Testis (tissue), 2 donors: ENCODE results near the gene MYBPHL.

ENCODE experiments used
- POLR2A ChIP-seq: fragments of 450-650 bp; IDR thresholded peaks from one replicate; pipeline ENCODE4 v1.6.1; 2017; ENCODE audit warnings: antibody characterized with exemption, mild to moderate bottlenecking, moderate library complexity
- TF ChIP-seq, protein P1 (sequence below), 3 experiments: fragments of 450-650 bp in 2 of 3; fragments of 200-600 bp in 1 of 3; sonication (generic) in 1 of 3; IDR thresholded peaks; one replicate each; pipeline ENCODE4 v1.5.1; 2016 to 2019; ENCODE audit warnings: antibody characterized with exemption in 3 of 3, mild to moderate bottlenecking in 2 of 3, moderate library complexity in 1 of 3

DNA sequence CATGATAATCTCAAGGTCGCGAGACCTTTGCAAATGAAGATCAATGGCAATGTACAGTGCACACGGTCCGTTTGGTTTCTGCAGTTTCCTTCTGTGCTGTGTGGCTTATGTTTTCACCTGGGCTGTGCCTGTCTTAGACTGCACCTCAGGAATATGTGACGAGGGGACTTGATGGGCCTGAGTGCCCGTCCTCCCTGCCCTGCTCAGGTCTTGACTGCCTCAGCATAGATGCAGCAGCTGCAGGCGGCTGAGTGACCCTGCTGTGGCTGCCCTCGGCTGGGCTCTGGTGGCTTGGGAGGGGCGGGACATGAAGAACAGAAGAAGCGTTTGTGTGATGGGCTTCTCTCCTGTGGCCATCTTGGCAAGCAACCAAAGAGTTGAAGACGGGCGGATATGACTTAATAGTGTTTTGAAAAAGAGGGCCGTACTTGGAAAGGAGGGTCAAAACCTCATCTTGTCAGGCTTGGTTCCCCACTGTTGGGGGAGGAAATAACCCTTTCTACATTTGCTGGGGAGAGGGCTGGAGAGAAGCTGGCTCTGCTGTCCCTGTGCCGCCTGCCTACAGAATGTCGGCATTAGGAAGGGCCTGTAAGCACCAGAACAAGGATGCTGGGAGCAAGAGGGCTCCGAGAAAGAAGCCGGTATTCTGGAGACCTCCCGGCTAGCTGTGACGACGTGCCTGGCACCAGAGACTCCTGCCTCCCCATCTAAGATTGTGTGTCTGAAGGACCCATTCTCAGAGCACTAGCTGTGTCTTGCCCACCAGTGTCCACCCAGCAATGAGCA lies 7.1 kb downstream of the MYBPHL start:
- TF ChIP-seq, protein P1, sequence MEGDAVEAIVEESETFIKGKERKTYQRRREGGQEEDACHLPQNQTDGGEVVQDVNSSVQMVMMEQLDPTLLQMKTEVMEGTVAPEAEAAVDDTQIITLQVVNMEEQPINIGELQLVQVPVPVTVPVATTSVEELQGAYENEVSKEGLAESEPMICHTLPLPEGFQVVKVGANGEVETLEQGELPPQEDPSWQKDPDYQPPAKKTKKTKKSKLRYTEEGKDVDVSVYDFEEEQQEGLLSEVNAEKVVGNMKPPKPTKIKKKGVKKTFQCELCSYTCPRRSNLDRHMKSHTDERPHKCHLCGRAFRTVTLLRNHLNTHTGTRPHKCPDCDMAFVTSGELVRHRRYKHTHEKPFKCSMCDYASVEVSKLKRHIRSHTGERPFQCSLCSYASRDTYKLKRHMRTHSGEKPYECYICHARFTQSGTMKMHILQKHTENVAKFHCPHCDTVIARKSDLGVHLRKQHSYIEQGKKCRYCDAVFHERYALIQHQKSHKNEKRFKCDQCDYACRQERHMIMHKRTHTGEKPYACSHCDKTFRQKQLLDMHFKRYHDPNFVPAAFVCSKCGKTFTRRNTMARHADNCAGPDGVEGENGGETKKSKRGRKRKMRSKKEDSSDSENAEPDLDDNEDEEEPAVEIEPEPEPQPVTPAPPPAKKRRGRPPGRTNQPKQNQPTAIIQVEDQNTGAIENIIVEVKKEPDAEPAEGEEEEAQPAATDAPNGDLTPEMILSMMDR (IDR thresholded peaks at IDR 0.05), result no peak
- no peak for TF ChIP-seq POLR2A
